Stomach (tissue), 9 donors: ENCODE data around the gene DLEC1. TPM values are rescaled to one million over a fixed set of nuclear protein-coding genes. Genes with fewer than 3 reads are reported as not detected.
"Not testable (repeated sequence)": the region's sequence is repeated elsewhere in the genome, so short reads cannot be mapped to it uniquely, and the experiment has no call there.

Source experiments
- DNase-seq, 2 donors: peaks; one replicate each; pipeline versions ENCODE4 v3.0.0 to v3.0.0-alpha.2; 2013 to 2019
- H3K27ac ChIP-seq, 5 donors: fragments of 200-600 bp in 4 of 5; sonication (generic) in 4 of 5; one replicate each; pipeline ENCODE4 v1.5.1; 2013 to 2019; ENCODE audit warnings: mild to moderate bottlenecking in 1 of 5, moderate library complexity in 1 of 5
- H3K27me3 ChIP-seq, 3 donors: fragments of 200-600 bp; sonication (generic); one replicate each; pipeline ENCODE4 v1.5.1; 2017 to 2019; ENCODE audit warnings: mixed run types in 1 of 3
- H3K36me3 ChIP-seq, 4 donors: fragments of 200-600 bp; sonication (generic); 1 replicate in 3 of 4; 2 replicates in 1 of 4; pipeline ENCODE4 v1.5.1; 2016 to 2019
- H3K4me1 ChIP-seq, 4 donors: fragments of 200-600 bp; sonication (generic); one replicate each; pipeline ENCODE4 v1.5.1; 2016 to 2019
- H3K4me3 ChIP-seq, 4 donors: fragments of 200-600 bp; sonication (generic) in 3 of 4; one replicate each; pipeline ENCODE4 v1.5.1; 2016 to 2019; ENCODE audit warnings: mild to moderate bottlenecking in 1 of 4
- H3K9me3 ChIP-seq, 4 donors: fragments of 200-600 bp; sonication (generic); one replicate each; pipeline ENCODE4 v1.5.1; 2016 to 2019
- EP300 ChIP-seq: sonication (generic); formaldehyde crosslinking; IDR thresholded peaks from one replicate; pipeline ENCODE4 v1.6.1; 2017; ENCODE audit warnings: antibody characterized with exemption
- POLR2A ChIP-seq, 4 donors: fragments of 450-650 bp; IDR thresholded peaks; one replicate each; pipeline ENCODE4 v1.6.1; 2016; ENCODE audit warnings: antibody characterized with exemption in 4 of 4, control low read depth in 2 of 4, mild to moderate bottlenecking in 1 of 4, moderate library complexity in 1 of 4
- POLR2AphosphoS5 ChIP-seq, 3 donors: sonication (generic); formaldehyde crosslinking; IDR thresholded peaks; one replicate each; pipeline ENCODE4 v1.6.1; 2016; ENCODE audit warnings: antibody characterized with exemption in 3 of 3
- WGBS, 5 donors: extraction: QIAGEN DNeasy Blood & Tissue Kit in 3 of 5; methylation state at CpG; one replicate each; pipeline versions ENCODE4 v1.1.5 to v1.1.7; 2013 to 2018; 5-methylcytosine and 5-hydroxymethylcytosine counted together
- intact Hi-C: fragments of 100-400 bp; cut with DNase I; formaldehyde crosslinking; loops from one replicate; pipeline ENCODE4 v1.15.1; 2023; ENCODE audit warnings: low total_unique reads
- polyA plus RNA-seq, 3 donors: library from polyadenylated mRNA; stranded (reverse); fragments of 200-250 nt; gene quantifications; one replicate each; pipeline ENCODE4 v1.2.3, GENCODE V29; 2013
- total RNA-seq, 5 donors: library from RNA; depleted of rRNA; stranded (reverse); fragments of >200 nt; gene quantifications; one replicate each; pipeline versions ENCODE4 v1.1.0 to v1.2.3, GENCODE V29; 2014 to 2016
- TF ChIP-seq, protein P1 (sequence below), 7 experiments: fragments of 450-650 bp in 4 of 7; fragments of 200-600 bp in 3 of 7; sonication (generic) in 3 of 7; IDR thresholded peaks; one replicate each; pipeline ENCODE4 v1.5.1; 2016 to 2019; ENCODE audit warnings: antibody characterized with exemption in 7 of 7, control low read depth in 2 of 7, mild to moderate bottlenecking in 1 of 7
- donor health status: healthy with polysubstance abuse.
- donor health status: Bipolar disorder and iron deficiency.
- donor health status: healthy.

DLEC1 gene
- total and polyA plus RNA-seq, 8 donors, result 0.12 to 1.5 (median 0.31) TPM; not detected in 3

DNA sequence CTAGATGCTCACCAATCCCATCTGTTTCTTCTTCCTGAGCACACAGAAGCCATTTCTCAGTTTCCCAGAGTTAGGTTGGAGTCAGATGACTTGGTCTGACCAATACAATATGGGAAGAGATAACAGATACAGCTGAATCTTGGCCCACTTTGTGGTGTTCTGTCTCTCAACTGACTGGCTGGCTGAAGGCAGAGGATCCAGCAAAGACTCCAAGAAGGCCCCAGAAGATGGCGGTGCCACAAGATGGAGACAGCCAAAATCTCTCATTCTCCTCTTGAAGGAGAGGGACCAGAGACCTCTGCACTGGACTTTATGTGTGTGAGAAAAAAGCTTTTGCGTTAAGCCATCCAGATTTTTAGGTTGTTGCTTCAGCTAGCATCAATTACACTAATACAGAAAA is 118.1 kb downstream of the DLEC1 start:
- H3K4me1 ChIP-seq, result peaks cover 0 to 20% (median 0%) of the 10 kb centered on the region in 4 donors
- DNase-seq, result no peak
- H3K9me3 ChIP-seq, result no peaks in the 10 kb centered on the region
- H3K27me3 ChIP-seq, result no peaks in the 10 kb centered on the region
- TF ChIP-seq, protein P1, sequence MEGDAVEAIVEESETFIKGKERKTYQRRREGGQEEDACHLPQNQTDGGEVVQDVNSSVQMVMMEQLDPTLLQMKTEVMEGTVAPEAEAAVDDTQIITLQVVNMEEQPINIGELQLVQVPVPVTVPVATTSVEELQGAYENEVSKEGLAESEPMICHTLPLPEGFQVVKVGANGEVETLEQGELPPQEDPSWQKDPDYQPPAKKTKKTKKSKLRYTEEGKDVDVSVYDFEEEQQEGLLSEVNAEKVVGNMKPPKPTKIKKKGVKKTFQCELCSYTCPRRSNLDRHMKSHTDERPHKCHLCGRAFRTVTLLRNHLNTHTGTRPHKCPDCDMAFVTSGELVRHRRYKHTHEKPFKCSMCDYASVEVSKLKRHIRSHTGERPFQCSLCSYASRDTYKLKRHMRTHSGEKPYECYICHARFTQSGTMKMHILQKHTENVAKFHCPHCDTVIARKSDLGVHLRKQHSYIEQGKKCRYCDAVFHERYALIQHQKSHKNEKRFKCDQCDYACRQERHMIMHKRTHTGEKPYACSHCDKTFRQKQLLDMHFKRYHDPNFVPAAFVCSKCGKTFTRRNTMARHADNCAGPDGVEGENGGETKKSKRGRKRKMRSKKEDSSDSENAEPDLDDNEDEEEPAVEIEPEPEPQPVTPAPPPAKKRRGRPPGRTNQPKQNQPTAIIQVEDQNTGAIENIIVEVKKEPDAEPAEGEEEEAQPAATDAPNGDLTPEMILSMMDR (IDR thresholded peaks at IDR 0.05), result no peak
- TF ChIP-seq POLR2A (IDR thresholded peaks at IDR 0.05) (no peak), POLR2AphosphoS5 (IDR thresholded peaks at IDR 0.05) (no peak), EP300 (no peak)
- no peak overlapping the region for H3K27ac ChIP-seq
- H3K4me3 ChIP-seq, result no peak overlapping the region
- 91 to 100% (median 97%) methylated on average over 2 of the region's 2 CpGs for WGBS, 5 donors
- H3K36me3 ChIP-seq, result no peaks in the 10 kb centered on the region
- intact Hi-C loops, result no loop called here

DNA sequence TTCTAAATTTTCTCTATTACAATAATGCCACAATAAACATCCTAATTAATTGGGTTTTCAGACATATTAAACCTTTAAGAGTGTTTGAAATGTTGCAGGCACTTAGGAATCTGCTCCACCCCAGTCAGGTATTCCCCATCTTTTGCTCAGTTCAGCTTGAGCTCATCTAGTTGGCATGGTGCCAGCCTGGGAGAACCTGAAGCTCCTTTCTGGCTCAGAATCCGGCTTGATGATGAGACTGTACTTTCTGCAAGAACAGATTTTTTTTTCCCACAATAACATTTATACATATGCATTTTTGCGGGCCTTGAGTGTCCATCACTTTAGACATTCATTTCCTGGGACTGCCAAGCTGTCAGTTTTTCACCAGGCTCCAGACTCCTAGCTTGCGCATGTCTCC is 118.6 kb downstream of the DLEC1 start:
- Histone ChIP-seq H3K27me3 (no peaks in the 10 kb centered on the region), H3K9me3 (no peaks in the 10 kb centered on the region), H3K36me3 (no peaks in the 10 kb centered on the region), H3K4me3 (no peak overlapping the region), H3K4me1 (peaks cover 0 to 20% (median 0%) of the 10 kb centered on the region in 4 donors), H3K27ac (no peak overlapping the region)
- TF ChIP-seq POLR2A (IDR thresholded peaks at IDR 0.05) (no peak), POLR2AphosphoS5 (IDR thresholded peaks at IDR 0.05) (no peak)
- TF ChIP-seq, protein P1 (IDR thresholded peaks at IDR 0.05), result no peak
- 83 to 95% (median 91%) methylated on average over 3 of the region's 3 CpGs for WGBS, 5 donors
- intact Hi-C loops, result no loop called here
- peak in 1 of 2 donors; percentile 45 for DNase-seq

DNA sequence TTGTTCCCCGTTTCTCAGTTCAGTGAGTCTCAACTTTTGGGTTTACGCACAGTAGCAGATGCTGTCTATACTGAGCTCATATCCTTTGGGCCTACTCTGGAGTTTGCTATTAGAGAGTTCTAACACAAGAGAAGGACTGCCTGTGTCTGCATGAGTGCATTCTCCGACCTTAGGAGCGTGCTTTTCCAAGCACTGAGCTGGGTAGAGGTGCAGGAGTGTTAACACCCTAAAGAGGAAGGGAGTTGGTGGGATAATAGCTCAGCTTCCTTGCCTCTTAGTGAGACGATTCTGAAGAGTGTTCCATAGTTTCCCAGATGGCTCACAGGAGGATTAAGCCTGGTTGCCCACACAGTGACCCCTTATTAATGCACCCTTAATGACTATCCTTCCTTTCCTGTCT is 119.5 kb downstream of the DLEC1 start:
- H3K27ac ChIP-seq, result no peak overlapping the region
- no peak for TF ChIP-seq POLR2A (IDR thresholded peaks at IDR 0.05)
- no peak for TF ChIP-seq POLR2AphosphoS5 (IDR thresholded peaks at IDR 0.05)
- TF ChIP-seq, protein P1 (IDR thresholded peaks at IDR 0.05), result no peak
- TF ChIP-seq EP300, result no peak
- H3K4me3 ChIP-seq, result no peak overlapping the region
- H3K27me3 ChIP-seq, result no peaks in the 10 kb centered on the region
- H3K36me3 ChIP-seq, result no peaks in the 10 kb centered on the region
- WGBS, 5 donors, result 79 to 88% (median 84%) methylated on average over 5 of the region's 5 CpGs
- peaks cover 0 to 14% (median 0%) of the 10 kb centered on the region in 4 donors for H3K4me1 ChIP-seq
- H3K9me3 ChIP-seq, result no peaks in the 10 kb centered on the region
- DNase-seq, result no peak
- intact Hi-C loops, result no loop called here

DNA sequence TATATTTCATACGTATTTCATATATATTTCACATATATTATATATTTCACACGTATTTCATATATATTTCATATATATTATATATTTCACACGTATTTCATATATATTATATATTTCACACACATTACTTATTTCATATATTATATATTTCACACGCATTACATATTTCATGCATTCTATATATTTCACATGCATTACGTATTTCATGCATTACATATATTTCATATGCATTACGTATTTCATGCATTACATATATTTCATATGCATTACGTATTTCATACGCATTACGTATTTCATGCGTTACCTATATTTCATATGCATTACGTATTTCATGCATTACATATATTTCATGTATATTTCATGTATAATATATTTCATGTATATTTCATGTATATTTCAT is 121.7 kb downstream of the DLEC1 start:
- H3K4me1 ChIP-seq, intact Hi-C loops, DNase-seq, H3K27ac ChIP-seq, H3K36me3 ChIP-seq, H3K4me3 ChIP-seq, H3K27me3 ChIP-seq, H3K9me3 ChIP-seq: not testable (repeated sequence)
- 93 to 97% (median 94%) methylated on average over 11 of the region's 11 CpGs for WGBS, 5 donors

DNA sequence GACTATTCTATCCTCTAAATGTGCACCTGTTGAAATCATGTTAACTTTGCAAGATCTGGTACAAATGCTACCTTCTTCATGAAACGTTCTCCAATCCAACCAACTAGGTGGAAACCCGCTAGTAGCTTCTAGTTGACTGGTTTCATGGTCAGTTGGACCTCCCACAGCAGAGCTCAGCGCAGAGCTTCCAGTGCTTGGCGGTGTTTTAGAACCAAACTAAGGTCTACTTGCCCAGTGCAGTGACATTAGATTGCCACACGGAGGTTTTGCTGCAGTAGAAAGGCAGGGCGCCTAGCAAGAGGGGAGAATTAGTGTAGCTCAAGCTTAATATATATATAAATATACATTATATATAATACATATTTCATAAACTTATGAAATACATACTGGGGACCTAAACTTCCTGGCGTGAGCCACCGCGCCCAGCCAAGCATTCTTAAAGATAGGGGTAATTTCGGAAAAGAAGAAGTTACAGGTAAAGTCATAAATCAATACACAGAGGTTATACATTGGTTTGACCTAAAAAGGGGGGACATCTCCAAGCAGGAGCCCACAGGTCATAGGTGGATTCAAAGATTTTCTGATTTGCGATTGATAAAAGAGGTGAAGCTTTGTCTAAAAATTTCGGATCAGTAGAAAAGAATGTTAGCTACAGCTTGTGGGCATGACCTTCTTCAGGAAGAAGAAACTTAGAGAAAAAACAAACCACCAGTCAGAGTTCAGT is 124.3 kb downstream of the DLEC1 start:
- intact Hi-C loops, result no loop called here
- no peaks in the 10 kb centered on the region for H3K9me3 ChIP-seq
- TF ChIP-seq EP300, result no peak
- TF ChIP-seq, protein P1 (IDR thresholded peaks at IDR 0.05), result peak in 2 of 7 experiments; percentile 15 to 17

More for the DNA sequence above, 124.3 kb downstream of the DLEC1 start:
- no peaks in the 10 kb centered on the region for H3K36me3 ChIP-seq
- H3K4me3 ChIP-seq, result no peak overlapping the region
- H3K27me3 ChIP-seq, result no peaks in the 10 kb centered on the region
- H3K4me1 ChIP-seq, result peaks cover 18 to 30% (median 22%) of the 10 kb centered on the region in 4 donors
- peak in 1 of 2 donors; percentile 47 for DNase-seq
- WGBS, 5 donors, result 88 to 90% (median 89%) methylated on average over 12 of the region's 12 CpGs
- peak overlapping the region in 3 of 5 donors; percentile 97 for H3K27ac ChIP-seq
